Upper lobe of left lung (tissue), 6 donors: ENCODE measurements around the gene PPP1R14B. TPM values are rescaled to one million over a fixed set of nuclear protein-coding genes. Genes with fewer than 3 reads are reported as not detected.

Source experiments
- ATAC-seq, 2 donors: fragments of 200-7000 bp; cut with Tn5 transposase; one replicate each; pipeline ENCODE4 v1.9.1; 2022; ENCODE audit warnings: mild to moderate bottlenecking in 2 of 2, moderate library complexity in 2 of 2; ENCODE audit not compliant: low FRiP score in 2 of 2
- DNase-seq, 2 donors: peaks; one replicate each; pipeline ENCODE4 v3.0.0-alpha.2; 2019 to 2020
- H3K27ac ChIP-seq, 4 donors: fragments of 200-600 bp; sonication (generic); one replicate each; pipeline ENCODE4 v1.5.1; 2016 to 2019
- H3K27me3 ChIP-seq, 4 donors: fragments of 200-600 bp; sonication (generic); one replicate each; pipeline ENCODE4 v1.5.1; 2017 to 2019
- H3K36me3 ChIP-seq, 4 donors: fragments of 200-600 bp; sonication (generic); one replicate each; pipeline ENCODE4 v1.5.1; 2016 to 2019
- H3K4me1 ChIP-seq, 4 donors: fragments of 200-600 bp; sonication (generic); one replicate each; pipeline ENCODE4 v1.5.1; 2018 to 2019
- H3K4me3 ChIP-seq, 4 donors: fragments of 200-600 bp; sonication (generic); one replicate each; pipeline ENCODE4 v1.5.1; 2017 to 2019; ENCODE audit warnings: mild to moderate bottlenecking in 2 of 4, moderate library complexity in 1 of 4
- H3K9me3 ChIP-seq, 4 donors: fragments of 200-600 bp; sonication (generic); one replicate each; pipeline ENCODE4 v1.5.1; 2018 to 2019
- CTCF ChIP-seq, 6 experiments: fragments of 450-650 bp in 4 of 6; fragments of 200-600 bp in 2 of 6; sonication (generic) in 2 of 6; IDR thresholded peaks; one replicate each; pipeline ENCODE4 v1.5.1; 2016 to 2019; ENCODE audit warnings: antibody characterized with exemption in 6 of 6
- EP300 ChIP-seq, 4 donors: sonication (generic); formaldehyde crosslinking; IDR thresholded peaks; one replicate each; pipeline ENCODE4 v1.5.1; 2017; ENCODE audit warnings: antibody characterized with exemption in 4 of 4, control low read depth in 2 of 4
- POLR2A ChIP-seq, 4 donors: fragments of 450-650 bp; IDR thresholded peaks; one replicate each; pipeline ENCODE4 v1.5.1; 2016 to 2017; ENCODE audit warnings: antibody characterized with exemption in 4 of 4, mild to moderate bottlenecking in 2 of 4
- POLR2AphosphoS5 ChIP-seq, 2 donors: sonication (generic); formaldehyde crosslinking; IDR thresholded peaks; one replicate each; pipeline ENCODE4 v1.5.1; 2017; ENCODE audit warnings: antibody characterized with exemption in 2 of 2
- WGBS, 2 donors: methylation state at CpG; one replicate each; pipeline ENCODE4 v1.1.5; 2017 to 2018; 5-methylcytosine and 5-hydroxymethylcytosine counted together
- total RNA-seq, 6 donors: library from RNA; depleted of rRNA in 4 of 6; stranded (reverse); fragments of >200 nt in 4 of 6; gene quantifications; one replicate each; pipeline versions ENCODE4 v1.1.0 to v1.2.1, GENCODE V29; 2016 to 2021
- donor health status: DM: no; HTN: no; CAD: no; lungs with moderate emphysema.
- donor health status: DM: no; HTN: yes; CAD: no; lungs with severe emphysema.

Gene PPP1R14B
- total RNA-seq, 6 donors from 2014 or later, result 51.4 to 118 (median 60.3) TPM

- peak overlapping the region; percentile 59 to 94 (median 86) for H3K4me3 ChIP-seq
- peaks cover 0 to 5% (median 3%) of the 10 kb centered on the region in 4 donors for H3K27me3 ChIP-seq
- H3K4me1 ChIP-seq, result peaks cover 18 to 34% (median 27%) of the 10 kb centered on the region in 4 donors
- peak in 1 of 2 donors; percentile 46 for DNase-seq
- 34 to 51% methylated on average over 21 to 32 of the region's 40 CpGs for WGBS, 2 donors
- TF ChIP-seq EP300 (IDR thresholded peaks at IDR 0.05) (no peak), CTCF (IDR thresholded peaks at IDR 0.05) (no peak), POLR2A (IDR thresholded peaks at IDR 0.05) (no peak), POLR2AphosphoS5 (IDR thresholded peaks at IDR 0.05) (no peak)
- peaks cover 0 to 10% (median 8%) of the 10 kb centered on the region in 4 donors for H3K36me3 ChIP-seq
- no peak for ATAC-seq
- no peaks in the 10 kb centered on the region for H3K9me3 ChIP-seq
- peak overlapping the region; percentile 93 to 99 (median 96) for H3K27ac ChIP-seq
Measured at GRCh38 chr11:64285885-64286800, 39.4 kb upstream of the PPP1R14B start.

- peak within 1 kb of the TSS; percentile 59 to 94 (median 86) for H3K4me3 ChIP-seq
- peak within 1 kb of the TSS; percentile 93 to 99 (median 96) for H3K27ac ChIP-seq
- H3K4me1 ChIP-seq, result peaks cover 16 to 30% (median 24%) of the 10 kb centered on the region in 4 donors
- DNase-seq (peak; percentile 89 to 99), ATAC-seq (peak; percentile 81 to 92)
- H3K9me3 ChIP-seq, result no peaks in the 10 kb centered on the region
- TF ChIP-seq POLR2A (IDR thresholded peaks at IDR 0.05), result peak in 1 of 4 donors; percentile 70
- no peak for TF ChIP-seq EP300 (IDR thresholded peaks at IDR 0.05)
- TF ChIP-seq POLR2AphosphoS5 (IDR thresholded peaks at IDR 0.05), result peak; percentile 3 to 29
- TF ChIP-seq CTCF (IDR thresholded peaks at IDR 0.05), result peak in 3 of 6 experiments; percentile 9 to 35 (median 24)
- 0% methylated on average over 7 to 22 of the region's 102 CpGs for WGBS, 2 donors
- no peaks in the 10 kb centered on the region for H3K27me3 ChIP-seq
- H3K36me3 ChIP-seq, result peaks cover 0 to 10% (median 8%) of the 10 kb centered on the region in 4 donors
Measured at GRCh38 chr11:64284962-64285884, 38.5 kb upstream of the PPP1R14B start, which contains the start of gene GPR137. Gene GPR137, plus strand, starts transcription at chr11:64285848. Its CDS starts 677 bp downstream, at chr11:64286525.

GRCh38 chr11:64284048-64284961 is 37.6 kb upstream of the PPP1R14B start, which contains the start of gene BAD:
Gene BAD, minus strand, starts transcription at chr11:64284665. Its CDS starts 297 bp downstream, at chr11:64284368.
- TF ChIP-seq POLR2AphosphoS5 (IDR thresholded peaks at IDR 0.05), result peak in 1 of 2 donors; percentile 23
- no peak for TF ChIP-seq EP300 (IDR thresholded peaks at IDR 0.05)
- TF ChIP-seq CTCF (IDR thresholded peaks at IDR 0.05), result peak in 1 of 6 experiments; percentile 7
- peak in 3 of 4 donors; percentile 26 to 84 (median 74) for TF ChIP-seq POLR2A (IDR thresholded peaks at IDR 0.05)
- Histone ChIP-seq H3K36me3 (peaks cover 0 to 10% (median 8%) of the 10 kb centered on the region in 4 donors), H3K9me3 (no peaks in the 10 kb centered on the region), H3K27me3 (no peaks in the 10 kb centered on the region), H3K4me3 (peak within 1 kb of the TSS; percentile 59 to 94 (median 86)), H3K4me1 (peaks cover 16 to 30% (median 24%) of the 10 kb centered on the region in 4 donors), H3K27ac (peak within 1 kb of the TSS; percentile 93 to 99 (median 96))
- ATAC-seq (peak; percentile 95 to 97), DNase-seq (peak; percentile 98 to 99)
- 4 to 67% methylated on average over 1 to 32 of the region's 44 CpGs for WGBS, 2 donors
